Measurements from ENCODE around the gene PAXX. TPM values are rescaled to one million over a fixed set of nuclear protein-coding genes. Genes with fewer than 3 reads are reported as not detected.

Gene PAXX
- total RNA-seq, 2 experiments from 2014 or later, result 60.5 to 61.8 TPM

DNA sequence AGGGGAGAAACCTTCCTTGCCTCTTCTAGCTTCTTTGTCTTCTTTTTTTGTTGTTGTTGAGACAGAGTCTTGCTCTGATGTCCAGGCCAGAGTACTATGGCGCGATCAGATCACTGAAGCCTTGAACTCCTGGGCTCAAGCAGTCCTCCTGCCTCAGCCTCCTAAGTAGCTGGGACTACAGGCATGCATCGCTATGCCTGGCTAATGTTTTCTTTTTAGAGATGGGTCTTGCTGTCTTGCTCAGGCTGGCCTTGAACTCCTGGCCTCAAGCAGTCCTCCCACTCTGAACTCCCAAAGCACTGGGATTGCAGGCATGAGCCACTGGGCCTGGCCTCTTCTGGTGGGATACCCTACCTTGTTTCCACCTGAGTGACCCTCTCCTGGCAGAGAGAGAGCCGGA lies 3.4 kb upstream of the PAXX start:
- CTCF ChIA-PET, result interaction anchor here (0.8 to 5.8 kb wide), 5 partner anchors 11 to 79 kb away, joined by 3 to 48 read pairs (median 3); partner anchors contain the start of gene ABCA2
- no peak for ATAC-seq
- H3K4me3 Mint-ChIP-seq, result no peak overlapping the region
- peaks cover 9% of the 10 kb centered on the region for H3K27me3 Mint-ChIP-seq
- peaks cover 12% of the 10 kb centered on the region for H3K4me1 Mint-ChIP-seq (ENCODE audit: low read depth)
- no peaks in the 10 kb centered on the region for H3K9me3 Mint-ChIP-seq
- intact Hi-C loops (cut with micrococcal nuclease), result no loop called here
- peaks cover 5% of the 10 kb centered on the region for H3K36me3 Mint-ChIP-seq (ENCODE audit: low read depth)
- H3K27ac Mint-ChIP-seq, result no peak overlapping the region
- POLR2A ChIA-PET, result interaction anchor here (0.8 kb wide), 1 partner anchor 19 kb away, joined by 3 read pairs; no protein-coding TSS in a partner anchor
- no peak for DNase-seq
- TF ChIP-seq, protein P1, sequence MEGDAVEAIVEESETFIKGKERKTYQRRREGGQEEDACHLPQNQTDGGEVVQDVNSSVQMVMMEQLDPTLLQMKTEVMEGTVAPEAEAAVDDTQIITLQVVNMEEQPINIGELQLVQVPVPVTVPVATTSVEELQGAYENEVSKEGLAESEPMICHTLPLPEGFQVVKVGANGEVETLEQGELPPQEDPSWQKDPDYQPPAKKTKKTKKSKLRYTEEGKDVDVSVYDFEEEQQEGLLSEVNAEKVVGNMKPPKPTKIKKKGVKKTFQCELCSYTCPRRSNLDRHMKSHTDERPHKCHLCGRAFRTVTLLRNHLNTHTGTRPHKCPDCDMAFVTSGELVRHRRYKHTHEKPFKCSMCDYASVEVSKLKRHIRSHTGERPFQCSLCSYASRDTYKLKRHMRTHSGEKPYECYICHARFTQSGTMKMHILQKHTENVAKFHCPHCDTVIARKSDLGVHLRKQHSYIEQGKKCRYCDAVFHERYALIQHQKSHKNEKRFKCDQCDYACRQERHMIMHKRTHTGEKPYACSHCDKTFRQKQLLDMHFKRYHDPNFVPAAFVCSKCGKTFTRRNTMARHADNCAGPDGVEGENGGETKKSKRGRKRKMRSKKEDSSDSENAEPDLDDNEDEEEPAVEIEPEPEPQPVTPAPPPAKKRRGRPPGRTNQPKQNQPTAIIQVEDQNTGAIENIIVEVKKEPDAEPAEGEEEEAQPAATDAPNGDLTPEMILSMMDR (IDR thresholded peaks at IDR 0.05), result no peak

DNA sequence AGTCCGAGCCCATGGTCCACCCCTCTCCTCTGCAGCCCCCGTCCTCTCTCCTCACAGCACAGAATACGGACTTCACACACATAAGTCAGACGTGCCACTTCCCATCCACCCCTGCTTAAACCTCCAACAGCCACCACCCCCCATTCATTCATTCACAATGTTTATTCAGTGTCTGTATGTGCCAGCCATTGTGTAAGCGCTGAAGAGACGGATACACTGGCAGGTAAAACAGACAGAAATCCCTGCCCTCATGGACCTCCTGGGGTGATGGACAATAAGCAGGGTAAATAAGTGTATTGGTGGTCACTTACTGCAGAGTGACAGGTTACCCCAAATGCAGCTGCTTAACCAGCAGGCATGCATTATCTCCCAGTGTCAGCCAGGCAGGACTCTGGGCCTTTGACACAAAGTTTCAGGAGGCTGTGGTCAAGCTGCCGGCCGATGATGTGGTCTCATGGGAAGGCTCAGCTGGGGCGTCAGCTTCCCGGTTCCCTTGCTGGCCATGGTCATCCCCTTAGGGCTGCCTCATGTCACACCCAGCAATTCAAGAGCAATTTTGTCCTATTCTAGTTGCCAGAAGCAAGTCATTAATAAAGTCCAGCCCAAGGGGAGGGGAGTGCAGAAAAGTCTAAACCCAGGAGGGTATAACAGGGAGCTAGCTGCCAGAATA lies 1.8 kb upstream of the PAXX start:
- intact Hi-C loops (cut with micrococcal nuclease), result no loop called here
- Mint-ChIP-seq H3K4me3 (peak overlapping the region; percentile 86), H3K27ac (no peak overlapping the region), H3K36me3 (ENCODE audit: low read depth) (peaks cover 6% of the 10 kb centered on the region), H3K9me3 (no peaks in the 10 kb centered on the region), H3K27me3 (peaks cover 4% of the 10 kb centered on the region), H3K4me1 (ENCODE audit: low read depth) (peaks cover 15% of the 10 kb centered on the region)
- ChIA-PET POLR2A (interaction anchor here (0.9 to 1.8 kb wide), 4 partner anchors 9 to 128 kb away, joined by 3 to 5 read pairs (median 3); partner anchors contain the start of genes EDF1 and PTGDS), CTCF (interaction anchor here (0.9 to 5.8 kb wide), 4 partner anchors 8 to 45 kb away, joined by 3 to 48 read pairs (median 13); partner anchors contain the start of genes ABCA2 and LCNL1)
- ATAC-seq, result no peak
- TF ChIP-seq, protein P1 (IDR thresholded peaks at IDR 0.05), result no peak
- DNase-seq, result no peak

DNA sequence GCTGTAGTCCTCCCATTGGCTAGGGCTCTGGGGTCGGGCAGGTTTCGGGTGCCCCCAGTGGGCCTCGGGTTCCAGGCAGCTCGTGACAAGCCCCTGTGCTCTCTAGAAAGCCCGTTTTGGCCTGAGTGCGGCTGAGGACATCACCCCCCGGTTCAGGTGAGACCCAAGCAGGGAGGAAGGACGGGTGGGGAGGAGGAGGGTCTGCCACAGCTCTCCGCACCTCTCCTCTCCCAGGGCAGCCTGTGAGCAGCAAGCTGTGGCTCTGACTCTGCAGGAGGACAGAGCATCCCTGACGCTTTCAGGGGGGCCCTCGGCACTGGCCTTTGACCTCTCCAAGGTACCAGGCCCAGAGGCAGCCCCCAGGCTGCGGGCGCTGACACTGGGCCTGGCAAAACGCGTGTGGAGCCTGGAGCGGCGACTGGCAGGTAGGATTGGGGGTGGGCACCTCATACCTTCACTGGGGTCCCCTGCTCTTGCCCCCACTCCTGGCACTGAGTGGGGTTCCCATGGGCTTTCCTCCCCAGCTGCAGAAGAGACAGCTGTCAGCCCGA lies 672 bp downstream of the PAXX start:
- Mint-ChIP-seq H3K9me3 (no peaks in the 10 kb centered on the region), H3K4me3 (peak overlapping the region; percentile 86), H3K4me1 (ENCODE audit: low read depth) (peaks cover 29% of the 10 kb centered on the region), H3K36me3 (ENCODE audit: low read depth) (peaks cover 6% of the 10 kb centered on the region), H3K27me3 (peaks cover 3% of the 10 kb centered on the region), H3K27ac (peak overlapping the region; percentile 88)
- POLR2A ChIA-PET, result interaction anchor here (0.8 to 1.4 kb wide), 15 partner anchors 8 to 215 kb away, joined by 3 to 5 read pairs (median 3); partner anchors contain the start of genes LRRC26 and MAN1B1
- ATAC-seq (peak; percentile 0), DNase-seq (no peak)
- CTCF ChIA-PET, result interaction anchor here (1.0 to 5.8 kb wide), 8 partner anchors 7 to 91 kb away, joined by 3 to 48 read pairs (median 4); partner anchors contain the start of genes ABCA2 and NPDC1
- TF ChIP-seq, protein P1 (IDR thresholded peaks at IDR 0.05), result no peak
- intact Hi-C loops (cut with micrococcal nuclease), result no loop called here

DNA sequence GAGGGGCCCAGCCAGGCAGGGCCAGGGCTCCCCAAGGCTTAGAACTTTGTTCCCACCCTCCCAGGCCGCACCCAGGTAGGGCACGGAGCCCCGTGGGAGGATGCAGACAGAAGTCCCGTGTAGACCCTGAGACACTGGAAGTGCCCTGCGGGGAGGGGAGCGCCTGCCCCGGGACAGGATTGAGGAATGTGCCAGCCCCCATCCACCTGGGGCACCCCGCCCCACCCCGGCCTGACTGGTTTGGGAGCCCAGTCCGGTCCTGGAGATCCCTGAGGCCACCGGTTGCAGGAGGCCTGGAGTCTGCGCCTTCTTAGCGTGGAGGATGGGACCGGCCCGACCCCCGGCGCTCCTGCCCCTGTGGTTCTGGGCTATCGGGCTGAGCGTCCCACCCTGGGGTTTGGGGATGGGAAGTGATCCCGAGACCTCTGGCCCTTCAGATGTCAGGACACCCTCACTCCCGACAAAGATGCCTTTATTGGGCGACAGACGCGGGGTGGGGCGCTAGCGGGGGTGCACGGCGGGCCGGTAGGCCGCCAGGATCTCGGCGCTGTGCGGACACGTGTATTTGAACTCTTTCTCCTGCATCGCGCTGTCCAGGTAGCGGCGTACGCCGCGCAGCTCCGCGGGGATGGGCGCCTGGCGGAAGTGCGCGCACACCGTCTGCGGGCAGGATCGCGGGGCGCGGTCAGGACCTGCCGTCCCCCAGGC lies 2.1 kb downstream of the PAXX start:
- POLR2A ChIA-PET, result interaction anchor here (0.8 to 1.4 kb wide), 4 partner anchors 9 to 111 kb away, joined by 3 to 5 read pairs (median 3); no protein-coding TSS in a partner anchor
- intact Hi-C loops (cut with micrococcal nuclease), result no loop called here
- CTCF ChIA-PET, result interaction anchor here (1.3 to 5.8 kb wide), 5 partner anchors 35 to 70 kb away, joined by 3 to 48 read pairs (median 8); partner anchors contain the start of gene ABCA2
- no peaks in the 10 kb centered on the region for H3K9me3 Mint-ChIP-seq
- ATAC-seq, result no peak
- H3K27me3 Mint-ChIP-seq, result peaks cover 5% of the 10 kb centered on the region
- peak overlapping the region; percentile 86 for H3K4me3 Mint-ChIP-seq
- H3K4me1 Mint-ChIP-seq (ENCODE audit: low read depth), result peaks cover 41% of the 10 kb centered on the region
- DNase-seq, result no peak
- no peak overlapping the region for H3K27ac Mint-ChIP-seq
- peaks cover 6% of the 10 kb centered on the region for H3K36me3 Mint-ChIP-seq (ENCODE audit: low read depth)
- TF ChIP-seq, protein P1 (IDR thresholded peaks at IDR 0.05), result no peak
